IMR-90 (cell line): ENCODE data around the gene DDN.

Source experiments
- CEBPB ChIP-seq: IDR thresholded peaks from 2 replicates; pipeline ENCODE4 v1.6.1; 2012; ENCODE audit warnings: low read depth, low read length, improper control_type of control experiment
- CTCF ChIP-seq: conservative IDR thresholded peaks from 2 replicates; pipeline ENCODE4 v1.5.1; 2012; ENCODE audit warnings: mild to moderate bottlenecking, low read depth, low read length, improper control_type of control experiment
- FOS ChIP-seq: fragments of 150-350 bp; IDR thresholded peaks from 2 replicates; pipeline ENCODE4 v1.6.1; 2016; ENCODE audit warnings: low read depth, low read length
- MAFK ChIP-seq: IDR thresholded peaks from 2 replicates; pipeline ENCODE4 v1.6.1; 2012; ENCODE audit warnings: low read depth, low read length, improper control_type of control experiment
- MXI1 ChIP-seq: IDR thresholded peaks from 2 replicates; pipeline ENCODE4 v1.6.1; 2012; ENCODE audit warnings: low read depth, mild to moderate bottlenecking, low read length, moderate library complexity, borderline replicate concordance
- POLR2A ChIP-seq: IDR thresholded peaks from 2 replicates; pipeline ENCODE4 v1.6.1; 2012; ENCODE audit warnings: mild to moderate bottlenecking, low read depth, low read length
- RFX5 ChIP-seq: IDR thresholded peaks from 2 replicates; pipeline ENCODE4 v1.8.0; 2012; ENCODE audit warnings: low read depth, mild to moderate bottlenecking, low read length, moderate library complexity
- TF ChIP-seq, protein P1 (sequence below): fragments of 150-350 bp; IDR thresholded peaks from 2 replicates; pipeline ENCODE4 v1.6.1; 2017; ENCODE audit warnings: mild to moderate bottlenecking, antibody characterized with exemption, low read length, low read depth

- TF ChIP-seq CTCF: peak; percentile 41
- TF ChIP-seq POLR2A: no peak
- TF ChIP-seq RFX5: no peak
- no peak for TF ChIP-seq CEBPB
- TF ChIP-seq, protein P1, sequence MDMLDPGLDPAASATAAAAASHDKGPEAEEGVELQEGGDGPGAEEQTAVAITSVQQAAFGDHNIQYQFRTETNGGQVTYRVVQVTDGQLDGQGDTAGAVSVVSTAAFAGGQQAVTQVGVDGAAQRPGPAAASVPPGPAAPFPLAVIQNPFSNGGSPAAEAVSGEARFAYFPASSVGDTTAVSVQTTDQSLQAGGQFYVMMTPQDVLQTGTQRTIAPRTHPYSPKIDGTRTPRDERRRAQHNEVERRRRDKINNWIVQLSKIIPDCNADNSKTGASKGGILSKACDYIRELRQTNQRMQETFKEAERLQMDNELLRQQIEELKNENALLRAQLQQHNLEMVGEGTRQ: no peak
- TF ChIP-seq MAFK: no peak
- TF ChIP-seq MXI1: no peak
- TF ChIP-seq FOS: no peak
Observed at GRCh38 chr12:49019443-49020324, 20.5 kb upstream of the DDN start.
